H1 (cell line): ENCODE measurements around the gene ACAA1. TPM values are rescaled to one million over a fixed set of nuclear protein-coding genes. Genes with fewer than 3 reads are reported as not detected.

ENCODE experiments used
- CTCF ChIA-PET: fragments of 300-600 bp; sonication (Branson Sonifier 250); formaldehyde crosslinking; loops from one replicate; lab custom pipeline; 2021; ENCODE audit not compliant: partially characterized antibody; lab: Charles Lee
- POLR2A ChIA-PET: fragments of 300-600 bp; sonication (Branson Sonifier 250); formaldehyde crosslinking; loops from one replicate; lab custom pipeline; 2021; ENCODE audit warnings: inconsistent platforms; ENCODE audit not compliant: partially characterized antibody; lab: Charles Lee
- DNase-seq, 2 experiments: peaks; one replicate each; pipeline versions ENCODE4 v3.0.0 to v3.0.0-alpha.2; 2010 to 2022; ENCODE audit warnings: low spot score in 2 of 2, low read depth in 1 of 2, mixed read lengths in 1 of 2
- FAIRE-seq: peaks from 2 replicates; lab custom pipeline; 2011; peaks lifted over from hg19 to GRCh38; lab: Jason Lieb, UNC
- H2AFZ ChIP-seq: 2 replicates; pipeline ENCODE4 v1.8.1; 2012; ENCODE audit warnings: low read length, inconsistent platforms
- H2AK5ac ChIP-seq: 2 replicates; pipeline ENCODE4 v1.6.1; 2013; ENCODE audit warnings: low read depth, low read length
- H2BK120ac ChIP-seq: replicated peaks from 2 replicates; pipeline ENCODE3; 2013; ENCODE audit warnings: low read depth, low read length, inconsistent platforms
- H2BK12ac ChIP-seq: 2 replicates; pipeline ENCODE4 v1.6.1; 2013; ENCODE audit warnings: low read depth, low read length
- H2BK15ac ChIP-seq: 2 replicates; pipeline ENCODE4 v1.6.1; 2013; ENCODE audit warnings: low read length
- H2BK20ac ChIP-seq: 2 replicates; pipeline ENCODE4 v1.6.1; 2013; ENCODE audit warnings: low read length
- H2BK5ac ChIP-seq: 2 replicates; pipeline ENCODE4 v1.6.1; 2013; ENCODE audit warnings: low read depth, low read length
- H3K14ac ChIP-seq: 2 replicates; pipeline ENCODE4 v1.6.1; 2013; ENCODE audit warnings: inconsistent platforms; ENCODE audit not compliant: insufficient read length
- H3K18ac ChIP-seq: 2 replicates; pipeline ENCODE4 v1.6.1; 2013; ENCODE audit warnings: low read length; ENCODE audit errors: extremely low read depth
- H3K23ac ChIP-seq: 2 replicates; pipeline ENCODE4 v1.6.1; 2013; ENCODE audit warnings: inconsistent platforms; ENCODE audit not compliant: insufficient read length
- H3K23me2 ChIP-seq: 2 replicates; pipeline ENCODE4 v1.6.1; 2013; ENCODE audit warnings: low read depth, low read length
- H3K27ac ChIP-seq: 2 replicates; pipeline ENCODE4 v1.6.1; 2011; ENCODE audit warnings: low read depth, low read length, inconsistent platforms
- H3K27me3 ChIP-seq, 4 experiments: replicated peaks in 1 of 4; 1 replicate in 1 of 4; 2 replicates in 3 of 4; pipeline versions ENCODE4 v1.6.1 to v1.8.1; 2011 to 2013; ENCODE audit warnings: low read length in 3 of 4, mild to moderate bottlenecking in 3 of 4, inconsistent platforms in 2 of 4, mixed read lengths in 2 of 4, moderate library complexity in 1 of 4; ENCODE audit not compliant: control insufficient read depth in 3 of 4, insufficient read depth in 3 of 4; ENCODE audit errors: extremely low read depth in 1 of 4
- H3K36me3 ChIP-seq, 4 experiments: 2 replicates each; pipeline versions ENCODE4 v1.6.1 to v1.8.1; 2011 to 2013; ENCODE audit warnings: mild to moderate bottlenecking in 4 of 4, low read length in 3 of 4, moderate library complexity in 2 of 4, control low read depth in 1 of 4, inconsistent platforms in 1 of 4; ENCODE audit not compliant: insufficient read depth in 4 of 4, control insufficient read depth in 2 of 4
- H3K4ac ChIP-seq: replicated peaks from 2 replicates; pipeline ENCODE3; 2013; ENCODE audit warnings: low read length, low read depth, mixed read lengths, inconsistent platforms; ENCODE audit not compliant: insufficient read length
- H3K4me1 ChIP-seq, 4 experiments: replicated peaks in 1 of 4; 1 replicate in 1 of 4; 2 replicates in 3 of 4; pipeline versions ENCODE4 v1.6.1 to v1.8.1; 2011 to 2013; ENCODE audit warnings: low read length in 3 of 4, inconsistent platforms in 2 of 4, mixed read lengths in 1 of 4; ENCODE audit not compliant: insufficient read depth in 4 of 4, control insufficient read depth in 3 of 4
- H3K4me2 ChIP-seq, 2 experiments: 2 replicates each; pipeline versions ENCODE4 v1.6.1 to v1.8.1; 2011 to 2013; ENCODE audit warnings: low read depth in 2 of 2, low read length in 2 of 2, control low read depth in 1 of 2, inconsistent platforms in 1 of 2, mild to moderate bottlenecking in 1 of 2; ENCODE audit not compliant: insufficient read depth in 1 of 2
- H3K4me3 ChIP-seq, 4 experiments: fragments of 200-600, 300-600 bp in 1 of 4; sonication (generic), shearing (Covaris generic), sonication (Bioruptor Twin) in 1 of 4; 2 replicates each; pipeline versions ENCODE4 v1.5.1 to v1.8.1; 2011 to 2016; ENCODE audit warnings: low read length in 4 of 4, low read depth in 3 of 4, control low read depth in 2 of 4, inconsistent platforms in 2 of 4, mild to moderate bottlenecking in 2 of 4, mixed read lengths in 1 of 4, moderate library complexity in 1 of 4; ENCODE audit not compliant: insufficient read depth in 2 of 4; ENCODE audit errors: extremely low read depth in 1 of 4
- H3K56ac ChIP-seq: replicated peaks from 2 replicates; pipeline ENCODE3; 2013; ENCODE audit warnings: low read depth, mild to moderate bottlenecking, mixed read lengths, low read length, inconsistent platforms; ENCODE audit not compliant: insufficient read length
- H3K79me1 ChIP-seq: 2 replicates; pipeline ENCODE4 v1.6.1; 2013; ENCODE audit warnings: low read depth, low read length, control low read depth
- H3K79me2 ChIP-seq, 2 experiments: 2 replicates each; pipeline versions ENCODE4 v1.6.1 to v1.8.1; 2012 to 2013; ENCODE audit warnings: low read length in 2 of 2, mild to moderate bottlenecking in 2 of 2, inconsistent platforms in 1 of 2; ENCODE audit not compliant: insufficient read depth in 2 of 2, control insufficient read depth in 1 of 2
- H3K9ac ChIP-seq, 4 experiments: replicated peaks in 1 of 4; 1 replicate in 1 of 4; 2 replicates in 3 of 4; pipeline versions ENCODE4 v1.6.1 to v1.8.1; 2011 to 2013; ENCODE audit warnings: low read depth in 3 of 4, low read length in 3 of 4, control low read depth in 2 of 4, mild to moderate bottlenecking in 2 of 4, moderate library complexity in 2 of 4, inconsistent platforms in 1 of 4; ENCODE audit errors: extremely low read depth in 1 of 4
- H3K9me3 ChIP-seq, 2 experiments: 2 replicates each; pipeline versions ENCODE4 v1.6.1 to v1.8.1; 2012 to 2013; ENCODE audit warnings: mild to moderate bottlenecking in 2 of 2, moderate library complexity in 2 of 2, control low read depth in 1 of 2, inconsistent platforms in 1 of 2, low read depth in 1 of 2, low read length in 1 of 2, mixed read lengths in 1 of 2; ENCODE audit not compliant: insufficient read depth in 2 of 2
- H4K20me1 ChIP-seq, 2 experiments: replicated peaks in 1 of 2; 2 replicates each; pipeline versions ENCODE3 to v1.8.1; 2011 to 2013; ENCODE audit warnings: inconsistent platforms in 2 of 2, low read length in 2 of 2, mild to moderate bottlenecking in 1 of 2; ENCODE audit not compliant: insufficient read depth in 2 of 2, control insufficient read depth in 1 of 2
- H4K5ac ChIP-seq: 2 replicates; pipeline ENCODE4 v1.6.1; 2013; ENCODE audit warnings: low read length, low read depth, mixed read lengths, inconsistent platforms; ENCODE audit not compliant: insufficient read length
- H4K8ac ChIP-seq: 2 replicates; pipeline ENCODE4 v1.8.0; 2013; ENCODE audit warnings: mild to moderate bottlenecking, moderate library complexity, low read length, inconsistent platforms; ENCODE audit not compliant: insufficient read depth; ENCODE audit errors: extremely low read depth
- H4K91ac ChIP-seq: replicated peaks from 2 replicates; pipeline ENCODE3; 2013; ENCODE audit warnings: low read length, mixed read lengths, inconsistent platforms; ENCODE audit not compliant: insufficient read length
- ATF2 ChIP-seq: IDR thresholded peaks from 2 replicates; pipeline ENCODE4 v1.6.1; 2012; ENCODE audit warnings: low read length, inconsistent platforms
- CEBPB ChIP-seq: IDR thresholded peaks from 2 replicates; pipeline ENCODE4 v1.6.1; 2012; ENCODE audit warnings: low read depth, low read length
- E2F6 ChIP-seq: IDR thresholded peaks from 2 replicates; pipeline ENCODE4 v1.6.1; 2012; ENCODE audit warnings: inconsistent platforms
- EP300 ChIP-seq, 2 experiments: IDR thresholded peaks; 1 replicate in 1 of 2; 2 replicates in 1 of 2; pipeline ENCODE4 v1.6.1; 2011 to 2012; ENCODE audit warnings: low read depth in 2 of 2, low read length in 2 of 2, mild to moderate bottlenecking in 2 of 2, borderline replicate concordance in 1 of 2, inconsistent platforms in 1 of 2, moderate library complexity in 1 of 2
- RAD21 ChIP-seq, 2 experiments: IDR thresholded peaks in 1 of 2; conservative IDR thresholded peaks in 1 of 2; 2 replicates each; pipeline ENCODE4 v1.6.1; 2011; ENCODE audit warnings: low read depth in 2 of 2, low read length in 2 of 2, improper control_type of control experiment in 1 of 2, inconsistent platforms in 1 of 2, mild to moderate bottlenecking in 1 of 2, moderate library complexity in 1 of 2
- RXRA ChIP-seq: IDR thresholded peaks from 2 replicates; pipeline ENCODE4 v1.6.1; 2011; ENCODE audit warnings: low read depth, mild to moderate bottlenecking, low read length, moderate library complexity; ENCODE audit not compliant: insufficient read depth
- SIN3A ChIP-seq, 2 experiments: IDR thresholded peaks in 1 of 2; conservative IDR thresholded peaks in 1 of 2; 2 replicates each; pipeline ENCODE4 v1.6.1; 2011 to 2012; ENCODE audit warnings: low read length in 2 of 2, improper control_type of control experiment in 1 of 2, low read depth in 1 of 2, mild to moderate bottlenecking in 1 of 2
- SIRT6 ChIP-seq: IDR thresholded peaks from one replicate; pipeline ENCODE4 v1.7.1; 2012; ENCODE audit warnings: low read length, inconsistent platforms
- SIX5 ChIP-seq: IDR thresholded peaks from 2 replicates; pipeline ENCODE4 v1.6.1; 2011; ENCODE audit warnings: mild to moderate bottlenecking, low read depth, low read length
- SP4 ChIP-seq: IDR thresholded peaks from 2 replicates; pipeline ENCODE4 v1.6.1; 2012; ENCODE audit warnings: low read length, inconsistent platforms
- YY1 ChIP-seq: IDR thresholded peaks from 2 replicates; pipeline ENCODE4 v1.6.1; 2011; ENCODE audit warnings: low read depth, mild to moderate bottlenecking, low read length
- WGBS, 2 experiments: shearing (Covaris generic) in 1 of 2; methylation state at CpG; one replicate each; pipeline versions ENCODE4 v1.1.6 to v1.1.7; 2013 to 2015; ENCODE audit warnings: low lambda C conversion rate in 2 of 2, mixed read lengths in 2 of 2, inconsistent platforms in 1 of 2, low coverage in 1 of 2, missing lambda C conversion rate in 1 of 2; ENCODE audit not compliant: insufficient replicate concordance in 2 of 2, insufficient coverage in 1 of 2, insufficient read length in 1 of 2; ENCODE audit errors: extremely low coverage in 1 of 2, missing lambda C conversion rate in 1 of 2; 5-methylcytosine and 5-hydroxymethylcytosine counted together
- polyA plus RNA-seq, 7 experiments: library from polyadenylated mRNA; depleted of rRNA in 3 of 7; stranded (reverse) in 5 of 7; unstranded in 2 of 7; fragments of >200 nt in 5 of 7; fragments of 200-250 nt in 2 of 7; gene quantifications; 1 replicate in 5 of 7; 2 replicates in 1 of 7; 4 replicates in 1 of 7; pipeline versions ENCODE4 v1.2.1 to v1.2.3, GENCODE V29; 2011 to 2013; ENCODE audit warnings: missing spikeins in 2 of 7, mixed read lengths in 2 of 7
- total RNA-seq: library from RNA; stranded (reverse); fragmentation: NEBNext Ultra II Directional; extraction: Animal tissue kit (Norgen Biotek cat#: 25700); gene quantifications from 2 replicates; pipeline ENCODE4 v1.2.1, GENCODE V29; 2021

The ACAA1 gene
- total and polyA plus RNA-seq, 2 of the 8 experiments (the other 6 are each of a cell fraction or from before 2014, with no cell fraction given) = 23.1 to 34.8 TPM

DNA sequence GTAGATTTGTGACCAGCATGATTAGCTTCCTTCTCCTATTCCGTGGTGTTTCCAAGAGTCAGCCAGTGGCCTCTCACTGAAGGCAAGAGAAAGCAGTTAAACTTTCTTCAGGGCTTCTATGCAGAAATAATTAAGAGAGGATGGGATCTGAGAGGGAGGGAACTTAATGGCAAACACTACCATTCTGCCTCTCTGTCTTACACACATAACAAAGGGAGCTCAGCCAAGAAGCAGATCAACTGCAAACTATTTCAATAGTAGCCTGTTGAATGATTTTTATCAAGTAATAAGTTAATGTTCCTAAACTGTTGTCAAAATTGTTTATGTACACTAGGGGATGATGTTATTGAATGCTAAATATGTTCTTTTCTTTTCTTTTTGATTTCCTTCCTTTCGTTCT is 40.3 kb upstream of the ACAA1 start:
- ChIA-PET POLR2A (interaction anchor here (1.3 kb wide), 1 partner anchor 10 kb away, joined by 5 read pairs; no protein-coding TSS in a partner anchor), CTCF (interaction anchor here (1.0 to 1.2 kb wide), 2 partner anchors 27 to 46 kb away, joined by 3 to 5 read pairs; no protein-coding TSS in a partner anchor)
- Histone ChIP-seq H4K8ac (no peak overlapping the region), H4K91ac (no peak overlapping the region), H3K23me2 (no peaks in the 10 kb centered on the region; the same call in 1 of the 2 replicates), H3K9ac (no peak overlapping the region), H3K27me3 (no peaks in the 10 kb centered on the region), H4K5ac (no peak overlapping the region), H2BK12ac (no peak overlapping the region), H3K18ac (no peak overlapping the region), H2AK5ac (no peak overlapping the region), H3K4me1 (peaks cover 0 to 9% (median 3%) of the 10 kb centered on the region in 4 experiments; a peak in 3 of 7 replicates), H3K56ac (no peak overlapping the region), H3K9me3 (no peaks in the 10 kb centered on the region), H3K4ac (no peak overlapping the region), H3K79me1 (peaks cover 2% of the 10 kb centered on the region), H3K4me2 (no peak overlapping the region), H3K14ac (no peak overlapping the region), H2BK15ac (no peak overlapping the region), H4K20me1 (peaks cover 5 to 17% of the 10 kb centered on the region in 2 experiments), H2AFZ (no peak overlapping the region), H3K79me2 (peaks cover 0 to 91% of the 10 kb centered on the region in 2 experiments; a peak in 2 of 4 replicates), H3K36me3 (no peaks in the 10 kb centered on the region), H2BK5ac (no peak overlapping the region), H3K4me3 (no peak overlapping the region), H3K23ac (no peak overlapping the region), H2BK20ac (no peak overlapping the region), H3K27ac (no peak overlapping the region), H2BK120ac (no peak overlapping the region)
- 71% methylated on average over 2 of the region's 2 CpGs; no CpG with 5 or more reads in 1 of the 2 experiments for WGBS, 2 experiments
- DNase-seq (no peak), FAIRE-seq (no peak)
- TF ChIP-seq SIX5 (no peak), RAD21 (IDR thresholded peaks at IDR 0.05 in 1 of 2, conservative IDR thresholded peaks at IDR 0.05 in 1 of 2; ENCODE audit: low read depth in 2 of 2, low read length in 2 of 2) (no peak), SIRT6 (no peak), ATF2 (no peak), SIN3A (conservative IDR thresholded peaks at IDR 0.05 in 1 of 2, IDR thresholded peaks at IDR 0.05 in 1 of 2; ENCODE audit: low read depth in 1 of 2, low read length in 2 of 2) (no peak), EP300 (IDR thresholded peaks at IDR 0.05; ENCODE audit: borderline replicate concordance in 1 of 2, low read depth in 2 of 2, low read length in 2 of 2) (no peak), RXRA (no peak), YY1 (no peak), CEBPB (no peak), E2F6 (no peak), SP4 (no peak)
